ENCODE measurements around the gene PREX1. TPM values are rescaled to one million over a fixed set of nuclear protein-coding genes. Genes with fewer than 3 reads are reported as not detected.

PREX1 gene
- polyA plus RNA-seq, 1 donor (not counting 4 experiments of a cell fraction or from before 2014, with no cell fraction given) = 0.22 TPM

DNA sequence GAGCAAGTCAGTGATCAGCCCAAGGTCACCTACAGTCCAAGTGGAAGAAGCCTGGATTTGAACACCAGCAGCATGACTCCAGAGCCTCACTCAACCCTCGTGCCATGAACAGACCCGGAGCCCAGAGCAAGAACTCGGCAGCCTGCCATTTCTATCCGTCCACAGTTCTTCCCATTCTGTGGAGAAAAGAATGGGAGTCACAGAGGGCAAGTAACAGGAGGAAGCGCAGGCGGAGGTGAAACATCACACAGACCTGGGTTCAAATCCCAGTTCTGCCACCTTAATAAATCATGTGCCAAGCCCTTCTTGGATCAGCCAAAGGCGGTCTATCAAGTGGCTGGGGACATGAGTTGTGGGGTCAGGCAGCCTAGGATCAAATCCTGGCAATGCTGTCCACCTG, 4.3 kb downstream of the PREX1 start:
- no peak for DNase-seq (ENCODE audit: low read depth, low spot score)
- FAIRE-seq = no peak
- H3K27me3 ChIP-seq (ENCODE audit: control insufficient read depth, extremely low read depth, insufficient read depth, low read length) = peaks cover 22% of the 10 kb centered on the region
- peaks cover 19% of the 10 kb centered on the region for H3K4me1 ChIP-seq (ENCODE audit: control insufficient read depth, extremely low read depth, insufficient read depth, low read length)
- H3K9me3 ChIP-seq (ENCODE audit: control insufficient read depth, low read depth, low read length) = no peaks in the 10 kb centered on the region
- H4K20me1 ChIP-seq (ENCODE audit: control insufficient read depth, extremely low read depth, insufficient read depth, low read length) = no peaks in the 10 kb centered on the region
- TF ChIP-seq EZH2 (IDR thresholded peaks at IDR 0.05; ENCODE audit: low read length) = no peak
- TF ChIP-seq CTCF (optimal IDR thresholded peaks at IDR 0.05 in 1 of 3, IDR thresholded peaks at IDR 0.05 in 1 of 3, conservative IDR thresholded peaks at IDR 0.05 in 1 of 3; ENCODE audit: extremely low read depth in 1 of 3, insufficient read depth in 2 of 3, low read length in 3 of 3) = no peak
- no peak overlapping the region for H3K4me3 ChIP-seq (ENCODE audit: control insufficient read depth in 2 of 3, extremely low read depth in 1 of 3, insufficient read depth in 2 of 3, low read depth in 1 of 3, low read length in 3 of 3)
- no peaks in the 10 kb centered on the region for H3K79me2 ChIP-seq (ENCODE audit: control insufficient read depth, insufficient read depth, low read length)
- no peaks in the 10 kb centered on the region for H3K36me3 ChIP-seq (ENCODE audit: control insufficient read depth in 2 of 2, extremely low read depth in 1 of 2, insufficient read depth in 2 of 2, low read length in 2 of 2)
- H3K27ac ChIP-seq (ENCODE audit: control insufficient read depth, insufficient read depth, low read length) = no peak overlapping the region
- H3K9ac ChIP-seq (ENCODE audit: control insufficient read depth, extremely low read depth, insufficient read depth, low read length) = no peak overlapping the region
- no peaks in the 10 kb centered on the region for H3K9me1 ChIP-seq (ENCODE audit: control insufficient read depth, extremely low read depth, insufficient read depth, low read length)
- dilution Hi-C loops (cut with MboI; ENCODE audit: extremely low pct_ligation_motif_present, low sequenced_read_pairs) = no loop called here
- peak overlapping the region; percentile 29 for H3K4me2 ChIP-seq (ENCODE audit: control insufficient read depth, extremely low read depth, insufficient read depth, low read depth, low read length)
- H2AFZ ChIP-seq (ENCODE audit: control insufficient read depth, low read length) = no peak overlapping the region

- Histone ChIP-seq H3K4me3 (ENCODE audit: control insufficient read depth in 2 of 3, extremely low read depth in 1 of 3, insufficient read depth in 2 of 3, low read depth in 1 of 3, low read length in 3 of 3) (no peak overlapping the region), H3K4me1 (ENCODE audit: control insufficient read depth, extremely low read depth, insufficient read depth, low read length) (peaks cover 19% of the 10 kb centered on the region), H3K79me2 (ENCODE audit: control insufficient read depth, insufficient read depth, low read length) (no peaks in the 10 kb centered on the region), H3K36me3 (ENCODE audit: control insufficient read depth in 2 of 2, extremely low read depth in 1 of 2, insufficient read depth in 2 of 2, low read length in 2 of 2) (no peaks in the 10 kb centered on the region), H3K4me2 (ENCODE audit: control insufficient read depth, extremely low read depth, insufficient read depth, low read depth, low read length) (no peak overlapping the region), H3K9me1 (ENCODE audit: control insufficient read depth, extremely low read depth, insufficient read depth, low read length) (no peaks in the 10 kb centered on the region), H3K27me3 (ENCODE audit: control insufficient read depth, extremely low read depth, insufficient read depth, low read length) (peaks cover 19% of the 10 kb centered on the region), H3K9me3 (ENCODE audit: control insufficient read depth, low read depth, low read length) (no peaks in the 10 kb centered on the region), H3K9ac (ENCODE audit: control insufficient read depth, extremely low read depth, insufficient read depth, low read length) (no peak overlapping the region), H3K27ac (ENCODE audit: control insufficient read depth, insufficient read depth, low read length) (no peak overlapping the region), H2AFZ (ENCODE audit: control insufficient read depth, low read length) (no peak overlapping the region), H4K20me1 (ENCODE audit: control insufficient read depth, extremely low read depth, insufficient read depth, low read length) (no peaks in the 10 kb centered on the region)
- DNase-seq (ENCODE audit: low read depth, low spot score) (no peak), FAIRE-seq (no peak)
- dilution Hi-C loops (cut with MboI; ENCODE audit: extremely low pct_ligation_motif_present, low sequenced_read_pairs) = no loop called here
- no peak for TF ChIP-seq EZH2 (IDR thresholded peaks at IDR 0.05; ENCODE audit: low read length)
- no peak for TF ChIP-seq CTCF (optimal IDR thresholded peaks at IDR 0.05 in 1 of 3, IDR thresholded peaks at IDR 0.05 in 1 of 3, conservative IDR thresholded peaks at IDR 0.05 in 1 of 3; ENCODE audit: extremely low read depth in 1 of 3, insufficient read depth in 2 of 3, low read length in 3 of 3)
These were observed 4.9 kb downstream of the PREX1 start for GRCh38 chr20:48822879-48823385.
